ENCODE measurements around the gene HHIPL1.

DNA sequence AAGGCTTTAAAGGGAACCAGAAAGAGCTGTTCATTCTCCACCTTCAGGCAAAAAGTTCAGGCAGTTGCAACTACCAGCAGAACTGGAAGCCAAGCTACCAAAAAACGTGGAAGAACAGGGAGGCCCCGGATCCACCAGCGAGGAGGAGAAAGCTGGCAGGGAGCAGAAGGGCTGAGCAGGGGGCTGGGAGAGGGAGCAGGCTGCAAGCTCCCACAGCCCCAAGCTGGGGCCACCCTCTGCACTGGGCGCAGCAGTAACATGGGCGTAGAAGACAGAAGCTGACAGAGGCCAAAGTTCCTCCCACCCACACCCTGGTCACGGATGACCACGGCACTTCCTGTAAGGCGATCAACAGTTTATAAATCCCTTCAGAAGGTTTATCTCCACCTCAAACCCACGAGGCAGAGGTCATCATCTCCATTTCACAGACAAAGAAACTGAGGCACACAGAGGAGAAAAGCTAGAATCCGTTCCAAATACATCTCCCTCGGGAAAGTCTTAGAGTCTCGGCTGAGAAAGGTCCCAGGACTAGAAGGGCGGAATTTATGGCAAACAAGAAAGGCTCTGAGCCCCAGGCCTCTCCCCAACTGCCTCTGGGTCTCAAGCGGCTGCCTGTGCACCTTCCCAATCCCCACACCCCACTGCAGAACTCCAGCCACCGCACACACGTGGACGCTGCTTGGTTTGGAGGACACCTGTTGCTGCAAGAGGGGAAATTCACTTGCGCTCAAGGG is 42.7 kb upstream of the HHIPL1 start:
- TF ChIP-seq CTCF (IDR thresholded peaks at IDR 0.05; ENCODE audit: insufficient read depth, low read depth, low read length) = no peak
- no peak for TF ChIP-seq EZH2 (IDR thresholded peaks at IDR 0.05; ENCODE audit: insufficient read depth, low read length)
